NT2/D1 (cell line): ENCODE results near the gene TTC31.

Source experiments
- SUZ12 ChIP-seq: IDR thresholded peaks from 2 replicates; pipeline ENCODE4 v1.6.1; 2011; ENCODE audit not compliant: insufficient read length, insufficient read depth; ENCODE audit errors: extremely low read depth
- YY1 ChIP-seq: IDR thresholded peaks from 2 replicates; pipeline ENCODE4 v1.6.1; 2011; ENCODE audit not compliant: insufficient read length, insufficient read depth
- ZNF274 ChIP-seq: IDR thresholded peaks from 2 replicates; pipeline ENCODE4 v1.6.1; 2011; ENCODE audit warnings: mild to moderate bottlenecking, low read depth, low read length

- no peak for TF ChIP-seq ZNF274
- no peak for TF ChIP-seq YY1
- TF ChIP-seq SUZ12 = no peak
Observed at GRCh38 chr2:74533464-74533863, 50.6 kb downstream of the TTC31 start.
